Panc1 (cell line): ENCODE measurements around the gene EIF2A. TPM values are rescaled to one million over a fixed set of nuclear protein-coding genes. Genes with fewer than 3 reads are reported as not detected.
"Not testable (repeated sequence)": the region's sequence is repeated elsewhere in the genome, so short reads cannot be mapped to it uniquely, and the experiment has no call there.

ENCODE experiments used
- ATAC-seq: fragments of 200-7000 bp; cut with Tn5 transposase; 2 replicates; pipeline ENCODE4 v1.9.1; 2020; ENCODE audit warnings: mild to moderate bottlenecking, moderate library complexity
- BruUV-seq: library from RNA; stranded (reverse); fragments of 400-500 nt; replicated peaks from 2 replicates; lab custom pipeline; 2021; lab: Mats Ljungman, UMichigan
- CTCF ChIA-PET: fragments of 300-600 bp; sonication (Branson Sonifier 250); formaldehyde crosslinking; loops from one replicate; lab custom pipeline; 2022; ENCODE audit warnings: antibody characterized with exemption; lab: Charles Lee
- POLR2A ChIA-PET: fragments of 300-600 bp; sonication (Branson Sonifier 250); formaldehyde crosslinking; loops from one replicate; lab custom pipeline; 2022; ENCODE audit warnings: antibody characterized with exemption; lab: Charles Lee
- DNase-seq: peaks from one replicate; pipeline ENCODE4 v3.0.0-alpha.2; 2010; ENCODE audit warnings: low read depth, low spot score
- H3K27ac ChIP-seq: 2 replicates; pipeline ENCODE4 v1.5.1; 2011; ENCODE audit warnings: mild to moderate bottlenecking, low read length, inconsistent platforms
- H3K27me3 ChIP-seq: fragments of 200-500 bp; sonication (Bioruptor generic); 2 replicates; pipeline ENCODE4 v1.6.0; 2014; ENCODE audit warnings: low read length, inconsistent platforms; ENCODE audit not compliant: control insufficient read depth, insufficient read depth
- H3K36me3 ChIP-seq: fragments of 200-500 bp; sonication (Bioruptor generic); 2 replicates; pipeline ENCODE4 v1.5.1; 2014; ENCODE audit warnings: inconsistent platforms, mild to moderate bottlenecking, low read length, moderate library complexity; ENCODE audit not compliant: control insufficient read depth, insufficient read depth
- H3K4me1 ChIP-seq: 2 replicates; pipeline ENCODE4 v1.5.1; 2011; ENCODE audit warnings: inconsistent platforms, mild to moderate bottlenecking, low read length, moderate library complexity; ENCODE audit not compliant: control insufficient read depth, insufficient read depth
- H3K4me3 ChIP-seq, 2 experiments: 2 replicates each; pipeline ENCODE4 v1.5.1; 2011 to 2012; ENCODE audit warnings: low read depth in 2 of 2, low read length in 2 of 2, mild to moderate bottlenecking in 2 of 2, inconsistent platforms in 1 of 2, moderate library complexity in 1 of 2
- H3K9me3 ChIP-seq: fragments of 200-500 bp; sonication (Bioruptor generic); 2 replicates; pipeline ENCODE4 v1.5.1; 2014; ENCODE audit warnings: low read depth, mild to moderate bottlenecking, inconsistent platforms, low read length, moderate library complexity; ENCODE audit not compliant: control insufficient read depth, insufficient read depth
- POLR2AphosphoS5 ChIP-seq: IDR thresholded peaks from 2 replicates; pipeline ENCODE4 v1.6.1; 2012; ENCODE audit warnings: mild to moderate bottlenecking, low read depth, low read length, moderate library complexity
- SIN3A ChIP-seq: IDR thresholded peaks from 2 replicates; pipeline ENCODE4 v1.6.1; 2012; ENCODE audit warnings: low read depth, mild to moderate bottlenecking, low read length, moderate library complexity, borderline replicate concordance; ENCODE audit not compliant: insufficient read depth
- TCF7L2 ChIP-seq: IDR thresholded peaks from 2 replicates; pipeline ENCODE4 v1.6.1; 2011; ENCODE audit warnings: mild to moderate bottlenecking, low read depth, low read length, inconsistent platforms
- in situ Hi-C: cut with HindIII; loops from 2 replicates; pipeline ENCODE4 v1.10.0; 2016; ENCODE audit warnings: low sequenced_read_pairs, low pct_unique_long_range_greater_than_20kb
- intact Hi-C: fragments of 100-400 bp; cut with micrococcal nuclease; formaldehyde crosslinking; loops from one replicate; pipeline ENCODE4 v1.10.0; 2022; ENCODE audit not compliant: unreplicated experiment
- total RNA-seq: library from RNA; stranded (reverse); gene quantifications from one replicate; pipeline ENCODE4 v1.2.1, GENCODE V29; 2021; ENCODE audit not compliant: unreplicated experiment
- TF ChIP-seq, protein P1 (sequence below): fragments of 450-650 bp; IDR thresholded peaks from 2 replicates; pipeline ENCODE4 v1.5.1; 2017; ENCODE audit warnings: mild to moderate bottlenecking
- TF ChIP-seq, protein P2 (sequence below), 2 experiments: IDR thresholded peaks; 2 replicates each; pipeline ENCODE4 v1.6.1; 2011 to 2012; ENCODE audit warnings: low read depth in 2 of 2, control low read depth in 1 of 2, low read length in 1 of 2, mild to moderate bottlenecking in 1 of 2, moderate library complexity in 1 of 2; ENCODE audit not compliant: insufficient read depth in 1 of 2

Gene EIF2A
- total RNA-seq, 1 experiment from 2014 or later = 70.0 TPM

DNA sequence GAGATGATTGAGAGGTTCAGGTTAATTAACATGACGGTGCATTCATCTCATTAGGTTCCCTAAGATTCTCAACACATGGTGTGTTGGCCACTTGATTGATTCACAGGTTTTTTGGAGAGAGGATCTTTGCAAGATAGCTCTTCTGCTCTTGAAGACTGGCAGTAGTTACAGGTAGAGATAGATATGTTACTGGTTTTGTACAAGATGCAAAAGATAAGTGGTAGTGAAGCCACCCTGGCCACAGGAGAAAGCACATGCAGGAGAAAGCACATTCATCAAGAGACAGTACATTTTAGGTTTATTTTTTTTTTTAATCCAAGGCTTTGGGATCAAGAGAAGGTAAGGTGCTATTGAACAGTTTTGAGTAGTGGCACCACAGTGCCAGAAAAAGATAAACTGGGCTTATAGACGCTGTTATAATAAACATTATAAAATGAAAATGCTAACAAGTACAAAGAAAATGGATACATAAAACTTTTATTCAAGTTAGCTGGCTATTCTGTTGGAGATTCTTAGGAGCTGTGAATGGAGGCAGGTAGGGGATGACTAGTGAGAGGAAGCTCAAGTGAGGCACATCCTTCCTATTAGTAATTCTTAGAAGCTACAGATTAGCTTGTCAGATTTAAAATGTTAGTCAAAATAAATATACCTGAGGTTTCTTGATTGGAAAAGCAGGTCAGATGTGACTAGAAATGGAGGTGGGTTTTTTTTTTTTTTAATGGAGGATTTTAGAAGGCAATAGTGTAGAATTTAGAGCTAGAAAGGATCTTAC, 67.3 kb downstream of the EIF2A start:
- ChIA-PET POLR2A (interaction anchor here (0.6 to 0.7 kb wide), 3 partner anchors 149 to 459 kb away, joined by 4 to 14 read pairs (median 4); no protein-coding TSS in a partner anchor), CTCF (interaction anchor here (0.7 kb wide), 1 partner anchor 150 kb away, joined by 3 read pairs; no protein-coding TSS in a partner anchor)
- H3K4me1 ChIP-seq = no peaks in the 10 kb centered on the region; the same call in 1 of the 2 replicates
- intact Hi-C loops (no loop called here), in situ Hi-C loops (no loop called here)
- no peaks in the 10 kb centered on the region; the same call in 1 of the 2 replicates for H3K36me3 ChIP-seq
- BruUV-seq = TSS peak; percentile 14
- no peak overlapping the region for H3K27ac ChIP-seq
- DNase-seq (no peak), ATAC-seq (no peak)
- no peaks in the 10 kb centered on the region for H3K9me3 ChIP-seq
- no peak for TF ChIP-seq POLR2AphosphoS5
- TF ChIP-seq, protein P1, sequence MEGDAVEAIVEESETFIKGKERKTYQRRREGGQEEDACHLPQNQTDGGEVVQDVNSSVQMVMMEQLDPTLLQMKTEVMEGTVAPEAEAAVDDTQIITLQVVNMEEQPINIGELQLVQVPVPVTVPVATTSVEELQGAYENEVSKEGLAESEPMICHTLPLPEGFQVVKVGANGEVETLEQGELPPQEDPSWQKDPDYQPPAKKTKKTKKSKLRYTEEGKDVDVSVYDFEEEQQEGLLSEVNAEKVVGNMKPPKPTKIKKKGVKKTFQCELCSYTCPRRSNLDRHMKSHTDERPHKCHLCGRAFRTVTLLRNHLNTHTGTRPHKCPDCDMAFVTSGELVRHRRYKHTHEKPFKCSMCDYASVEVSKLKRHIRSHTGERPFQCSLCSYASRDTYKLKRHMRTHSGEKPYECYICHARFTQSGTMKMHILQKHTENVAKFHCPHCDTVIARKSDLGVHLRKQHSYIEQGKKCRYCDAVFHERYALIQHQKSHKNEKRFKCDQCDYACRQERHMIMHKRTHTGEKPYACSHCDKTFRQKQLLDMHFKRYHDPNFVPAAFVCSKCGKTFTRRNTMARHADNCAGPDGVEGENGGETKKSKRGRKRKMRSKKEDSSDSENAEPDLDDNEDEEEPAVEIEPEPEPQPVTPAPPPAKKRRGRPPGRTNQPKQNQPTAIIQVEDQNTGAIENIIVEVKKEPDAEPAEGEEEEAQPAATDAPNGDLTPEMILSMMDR = no peak
- TF ChIP-seq SIN3A = no peak
- TF ChIP-seq TCF7L2 = no peak
- TF ChIP-seq, protein P2, sequence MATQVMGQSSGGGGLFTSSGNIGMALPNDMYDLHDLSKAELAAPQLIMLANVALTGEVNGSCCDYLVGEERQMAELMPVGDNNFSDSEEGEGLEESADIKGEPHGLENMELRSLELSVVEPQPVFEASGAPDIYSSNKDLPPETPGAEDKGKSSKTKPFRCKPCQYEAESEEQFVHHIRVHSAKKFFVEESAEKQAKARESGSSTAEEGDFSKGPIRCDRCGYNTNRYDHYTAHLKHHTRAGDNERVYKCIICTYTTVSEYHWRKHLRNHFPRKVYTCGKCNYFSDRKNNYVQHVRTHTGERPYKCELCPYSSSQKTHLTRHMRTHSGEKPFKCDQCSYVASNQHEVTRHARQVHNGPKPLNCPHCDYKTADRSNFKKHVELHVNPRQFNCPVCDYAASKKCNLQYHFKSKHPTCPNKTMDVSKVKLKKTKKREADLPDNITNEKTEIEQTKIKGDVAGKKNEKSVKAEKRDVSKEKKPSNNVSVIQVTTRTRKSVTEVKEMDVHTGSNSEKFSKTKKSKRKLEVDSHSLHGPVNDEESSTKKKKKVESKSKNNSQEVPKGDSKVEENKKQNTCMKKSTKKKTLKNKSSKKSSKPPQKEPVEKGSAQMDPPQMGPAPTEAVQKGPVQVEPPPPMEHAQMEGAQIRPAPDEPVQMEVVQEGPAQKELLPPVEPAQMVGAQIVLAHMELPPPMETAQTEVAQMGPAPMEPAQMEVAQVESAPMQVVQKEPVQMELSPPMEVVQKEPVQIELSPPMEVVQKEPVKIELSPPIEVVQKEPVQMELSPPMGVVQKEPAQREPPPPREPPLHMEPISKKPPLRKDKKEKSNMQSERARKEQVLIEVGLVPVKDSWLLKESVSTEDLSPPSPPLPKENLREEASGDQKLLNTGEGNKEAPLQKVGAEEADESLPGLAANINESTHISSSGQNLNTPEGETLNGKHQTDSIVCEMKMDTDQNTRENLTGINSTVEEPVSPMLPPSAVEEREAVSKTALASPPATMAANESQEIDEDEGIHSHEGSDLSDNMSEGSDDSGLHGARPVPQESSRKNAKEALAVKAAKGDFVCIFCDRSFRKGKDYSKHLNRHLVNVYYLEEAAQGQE (IDR thresholded peaks at IDR 0.05; ENCODE audit: insufficient read depth in 1 of 2, low read depth in 2 of 2, low read length in 1 of 2) = no peak
- no peaks in the 10 kb centered on the region for H3K27me3 ChIP-seq
- no peak overlapping the region for H3K4me3 ChIP-seq

DNA sequence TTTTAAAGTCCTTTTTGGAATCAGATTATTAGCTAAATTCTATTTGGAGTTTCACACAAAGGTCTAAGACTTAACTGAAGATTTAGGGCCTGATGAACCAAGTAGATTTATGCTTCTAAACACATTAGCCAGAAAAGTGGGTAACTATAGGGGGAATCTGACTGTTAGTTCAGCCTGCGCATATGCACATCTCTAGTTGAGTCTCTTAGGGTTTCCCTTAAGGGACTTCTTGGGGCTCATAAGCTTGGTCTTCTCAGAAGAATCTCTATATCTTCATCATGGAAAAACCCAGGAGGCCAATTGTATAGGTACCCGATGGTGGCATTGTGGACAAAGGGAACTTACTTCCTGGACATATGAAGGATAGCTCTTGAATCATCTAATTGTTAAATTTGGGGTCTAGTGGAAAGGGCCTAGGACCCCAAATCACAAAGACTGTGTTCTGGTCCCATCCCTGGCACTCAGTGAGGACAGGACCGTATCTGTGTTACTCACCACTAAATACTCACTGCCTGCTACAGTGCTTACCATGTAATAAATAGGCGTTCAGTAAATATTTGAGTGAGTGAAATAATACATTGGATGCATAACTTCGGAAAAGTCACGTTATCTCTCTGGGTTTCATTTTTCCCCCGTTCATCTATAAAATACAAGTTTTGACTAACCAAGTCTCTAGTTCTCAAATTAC, 73.6 kb downstream of the EIF2A start:
- Histone ChIP-seq H3K27me3 (no peaks in the 10 kb centered on the region), H3K4me1 (no peaks in the 10 kb centered on the region; the same call in 1 of the 2 replicates), H3K9me3 (no peaks in the 10 kb centered on the region), H3K27ac (no peak overlapping the region), H3K36me3 (peaks cover 5% of the 10 kb centered on the region), H3K4me3 (no peak overlapping the region)
- CTCF ChIA-PET = no interaction called here
- in situ Hi-C loops (no loop called here), intact Hi-C loops (no loop called here)
- TF ChIP-seq POLR2AphosphoS5 = no peak
- TF ChIP-seq SIN3A = no peak
- no peak for TF ChIP-seq TCF7L2
- TF ChIP-seq, protein P1 = no peak
- TF ChIP-seq, protein P2 (IDR thresholded peaks at IDR 0.05; ENCODE audit: insufficient read depth in 1 of 2, low read depth in 2 of 2, low read length in 1 of 2) = no peak
- no TSS peak for BruUV-seq
- DNase-seq = no peak
- POLR2A ChIA-PET = no interaction called here
- ATAC-seq = no peak

DNA sequence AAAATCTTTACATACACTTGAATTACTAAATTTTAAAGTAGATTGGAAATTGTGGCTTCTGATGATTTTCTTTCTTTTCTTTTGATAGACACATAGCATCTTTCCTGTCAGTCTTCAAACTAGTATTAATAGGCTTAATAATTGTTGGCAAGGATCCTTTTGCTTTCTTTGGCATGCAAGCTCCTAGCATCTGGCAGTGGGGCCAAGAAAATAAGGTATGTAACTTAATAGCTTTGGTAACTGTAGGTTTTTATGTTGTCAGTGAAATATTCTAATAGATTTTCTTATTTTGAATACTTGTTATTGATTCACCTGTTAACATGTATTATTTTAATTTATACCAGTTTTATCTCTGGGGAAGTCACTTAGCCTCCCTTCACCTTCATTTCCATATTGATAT, 76.4 kb downstream of the EIF2A start:
- peaks cover 13% of the 10 kb centered on the region for H3K36me3 ChIP-seq
- DNase-seq, H3K27me3 ChIP-seq, BruUV-seq, ATAC-seq, POLR2A ChIA-PET, CTCF ChIA-PET, in situ Hi-C loops, H3K27ac ChIP-seq, H3K9me3 ChIP-seq, intact Hi-C loops, H3K4me3 ChIP-seq, H3K4me1 ChIP-seq: not testable (repeated sequence)
